ENCODE measurements around the gene COBL.

DNA sequence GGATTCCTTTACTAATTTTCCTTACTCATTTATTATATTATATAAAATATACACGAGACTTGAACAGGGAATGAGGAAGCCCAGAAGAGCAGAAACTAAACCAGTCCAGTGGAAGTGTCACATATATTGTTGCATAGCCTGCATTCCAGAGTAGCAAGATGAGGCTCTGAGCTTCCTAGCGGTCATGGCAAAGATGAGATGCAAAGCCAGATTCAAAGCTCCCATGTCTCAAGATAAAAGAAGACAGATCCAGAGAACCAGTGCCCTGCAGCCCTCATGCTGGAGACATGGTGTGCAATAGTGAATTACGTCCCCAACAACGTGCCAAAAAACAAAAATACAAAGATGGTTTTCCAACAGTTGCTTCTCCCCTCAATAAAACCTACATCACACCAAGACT, 59.7 kb downstream of the COBL start:
- TF ChIP-seq POLR2A (IDR thresholded peaks at IDR 0.05) (no peak), CTCF (IDR thresholded peaks at IDR 0.05) (no peak)
